Measurements from ENCODE around the gene SF1. TPM values are rescaled to one million over a fixed set of nuclear protein-coding genes. Genes with fewer than 3 reads are reported as not detected.

The SF1 gene
- total and polyA plus RNA-seq, 5 donors from 2014 or later = 75.0 to 1,361 (median 91.8) TPM

- DNase-seq (no peak), ATAC-seq (ENCODE audit: low read depth in 2 of 2) (no peak)
- no peak overlapping the region for H3K4me3 ChIP-seq (ENCODE audit: low read depth, low read length)
- no peaks in the 10 kb centered on the region for H3K9me3 ChIP-seq (ENCODE audit: control insufficient read depth in 2 of 2, low read length in 2 of 2)
- Mint-ChIP-seq H3K27ac (no peak overlapping the region), H3K9me3 (no peaks in the 10 kb centered on the region), H3K4me1 (peaks cover 5 to 35% (median 24%) of the 10 kb centered on the region in 4 donors), H3K27me3 (no peaks in the 10 kb centered on the region), H3K4me3 (no peak overlapping the region), H3K36me3 (peaks cover 5% of the 10 kb centered on the region)
- peaks cover 45% of the 10 kb centered on the region for H3K36me3 ChIP-seq (ENCODE audit: control insufficient read depth, insufficient read depth, low read length)
- H3K27me3 ChIP-seq (ENCODE audit: control insufficient read depth, insufficient read depth, low read length) = no peaks in the 10 kb centered on the region
- H3K4me1 ChIP-seq (ENCODE audit: control insufficient read depth, insufficient read depth, low read length, poor library complexity, severe bottlenecking) = peaks cover 6% of the 10 kb centered on the region
- H3K27ac ChIP-seq (ENCODE audit: insufficient read depth, low read length, poor library complexity, severe bottlenecking) = no peak overlapping the region
Observed at GRCh38 chr11:64791781-64792291, 13.5 kb upstream of the SF1 start.

- no peak overlapping the region for H3K4me3 Mint-ChIP-seq
- H3K27ac Mint-ChIP-seq = peak overlapping the region in 1 of 3 donors; percentile 36
- DNase-seq (no peak), ATAC-seq (ENCODE audit: low read depth in 2 of 2) (no peak)
- H3K36me3 ChIP-seq (ENCODE audit: control insufficient read depth, insufficient read depth, low read length) = peaks cover 35% of the 10 kb centered on the region
- H3K9me3 ChIP-seq (ENCODE audit: control insufficient read depth in 2 of 2, low read length in 2 of 2) = no peaks in the 10 kb centered on the region
- no peaks in the 10 kb centered on the region for H3K9me3 Mint-ChIP-seq
- H3K4me3 ChIP-seq (ENCODE audit: low read depth, low read length) = no peak overlapping the region
- H3K36me3 Mint-ChIP-seq = peaks cover 5% of the 10 kb centered on the region
- peaks cover 6% of the 10 kb centered on the region for H3K4me1 ChIP-seq (ENCODE audit: control insufficient read depth, insufficient read depth, low read length, poor library complexity, severe bottlenecking)
- H3K4me1 Mint-ChIP-seq = peaks cover 5 to 29% (median 20%) of the 10 kb centered on the region in 4 donors
- H3K27me3 ChIP-seq (ENCODE audit: control insufficient read depth, insufficient read depth, low read length) = no peaks in the 10 kb centered on the region
- no peak overlapping the region for H3K27ac ChIP-seq (ENCODE audit: insufficient read depth, low read length, poor library complexity, severe bottlenecking)
- no peaks in the 10 kb centered on the region for H3K27me3 Mint-ChIP-seq
Observed at GRCh38 chr11:64790205-64791095, 12.1 kb upstream of the SF1 start.

GRCh38 chr11:64789331-64790204, 11.2 kb upstream of the SF1 start:
- Histone ChIP-seq H3K9me3 (ENCODE audit: control insufficient read depth in 2 of 2, low read length in 2 of 2) (no peaks in the 10 kb centered on the region), H3K4me3 (ENCODE audit: low read depth, low read length) (no peak overlapping the region), H3K4me1 (ENCODE audit: control insufficient read depth, insufficient read depth, low read length, poor library complexity, severe bottlenecking) (peaks cover 6% of the 10 kb centered on the region), H3K36me3 (ENCODE audit: control insufficient read depth, insufficient read depth, low read length) (peaks cover 35% of the 10 kb centered on the region), H3K27me3 (ENCODE audit: control insufficient read depth, insufficient read depth, low read length) (no peaks in the 10 kb centered on the region), H3K27ac (ENCODE audit: insufficient read depth, low read length, poor library complexity, severe bottlenecking) (no peak overlapping the region)
- Mint-ChIP-seq H3K9me3 (no peaks in the 10 kb centered on the region), H3K36me3 (peaks cover 9% of the 10 kb centered on the region), H3K27ac (peak overlapping the region in 1 of 3 donors; percentile 36), H3K4me3 (no peak overlapping the region), H3K27me3 (no peaks in the 10 kb centered on the region), H3K4me1 (peaks cover 5 to 22% (median 17%) of the 10 kb centered on the region in 4 donors)
- DNase-seq = no peak
- ATAC-seq (ENCODE audit: low read depth in 2 of 2) = no peak

GRCh38 chr11:64788321-64789215, 10.2 kb upstream of the SF1 start:
- Mint-ChIP-seq H3K4me1 (peaks cover 5 to 13% (median 8%) of the 10 kb centered on the region in 4 donors), H3K27me3 (no peaks in the 10 kb centered on the region), H3K27ac (peak overlapping the region in 1 of 3 donors; percentile 11), H3K4me3 (no peak overlapping the region), H3K36me3 (peaks cover 9% of the 10 kb centered on the region), H3K9me3 (no peaks in the 10 kb centered on the region)
- H3K36me3 ChIP-seq (ENCODE audit: control insufficient read depth, insufficient read depth, low read length) = peaks cover 35% of the 10 kb centered on the region
- ATAC-seq (ENCODE audit: low read depth in 2 of 2) (peak in 1 of 2 donors; percentile 20), DNase-seq (no peak)
- no peaks in the 10 kb centered on the region for H3K27me3 ChIP-seq (ENCODE audit: control insufficient read depth, insufficient read depth, low read length)
- peaks cover 6% of the 10 kb centered on the region for H3K4me1 ChIP-seq (ENCODE audit: control insufficient read depth, insufficient read depth, low read length, poor library complexity, severe bottlenecking)
- no peak overlapping the region for H3K27ac ChIP-seq (ENCODE audit: insufficient read depth, low read length, poor library complexity, severe bottlenecking)
- H3K4me3 ChIP-seq (ENCODE audit: low read depth, low read length) = no peak overlapping the region
- H3K9me3 ChIP-seq (ENCODE audit: control insufficient read depth in 2 of 2, low read length in 2 of 2) = no peaks in the 10 kb centered on the region

- H3K4me3 Mint-ChIP-seq = peak overlapping the region in 1 of 4 donors; percentile 58
- H3K27ac Mint-ChIP-seq = peak overlapping the region; percentile 43 to 73 (median 56)
Observed at GRCh38 chr11:64787526-64788320, 9.4 kb upstream of the SF1 start.

GRCh38 chr11:64786308-64786707, 8.0 kb upstream of the SF1 start:
- Mint-ChIP-seq H3K4me3 (no peak overlapping the region), H3K27ac (no peak overlapping the region), H3K27me3 (no peaks in the 10 kb centered on the region), H3K36me3 (peaks cover 9% of the 10 kb centered on the region), H3K4me1 (peaks cover 5 to 13% (median 10%) of the 10 kb centered on the region in 4 donors), H3K9me3 (no peaks in the 10 kb centered on the region)
- Histone ChIP-seq H3K4me3 (ENCODE audit: low read depth, low read length) (no peak overlapping the region), H3K4me1 (ENCODE audit: control insufficient read depth, insufficient read depth, low read length, poor library complexity, severe bottlenecking) (peaks cover 7% of the 10 kb centered on the region), H3K27ac (ENCODE audit: insufficient read depth, low read length, poor library complexity, severe bottlenecking) (no peak overlapping the region), H3K36me3 (ENCODE audit: control insufficient read depth, insufficient read depth, low read length) (peaks cover 26% of the 10 kb centered on the region), H3K9me3 (ENCODE audit: control insufficient read depth in 2 of 2, low read length in 2 of 2) (no peaks in the 10 kb centered on the region), H3K27me3 (ENCODE audit: control insufficient read depth, insufficient read depth, low read length) (no peaks in the 10 kb centered on the region)
- ATAC-seq (ENCODE audit: low read depth in 2 of 2) (no peak), DNase-seq (no peak)

More at GRCh38 chr11:64787526-64788320, 9.4 kb upstream of the SF1 start:
- Histone ChIP-seq H3K27me3 (ENCODE audit: control insufficient read depth, insufficient read depth, low read length) (no peaks in the 10 kb centered on the region), H3K27ac (ENCODE audit: insufficient read depth, low read length, poor library complexity, severe bottlenecking) (no peak overlapping the region), H3K36me3 (ENCODE audit: control insufficient read depth, insufficient read depth, low read length) (peaks cover 32% of the 10 kb centered on the region), H3K4me1 (ENCODE audit: control insufficient read depth, insufficient read depth, low read length, poor library complexity, severe bottlenecking) (peaks cover 6% of the 10 kb centered on the region), H3K4me3 (ENCODE audit: low read depth, low read length) (no peak overlapping the region), H3K9me3 (ENCODE audit: control insufficient read depth in 2 of 2, low read length in 2 of 2) (no peaks in the 10 kb centered on the region)
- H3K9me3 Mint-ChIP-seq = no peaks in the 10 kb centered on the region
- H3K36me3 Mint-ChIP-seq = peaks cover 9% of the 10 kb centered on the region
- ATAC-seq (ENCODE audit: low read depth in 2 of 2) = peak; percentile 61 to 67
- peaks cover 5 to 11% (median 7%) of the 10 kb centered on the region in 4 donors for H3K4me1 Mint-ChIP-seq
- peak; percentile 39 to 64 (median 57) for DNase-seq
- no peaks in the 10 kb centered on the region for H3K27me3 Mint-ChIP-seq

All from CD4-positive, CD25-positive, alpha-beta regulatory T cell (primary cell).